ENCODE measurements around the gene RMC1. TPM values are rescaled to one million over a fixed set of nuclear protein-coding genes. Genes with fewer than 3 reads are reported as not detected.
"Not testable (repeated sequence)": the region's sequence is repeated elsewhere in the genome, so short reads cannot be mapped to it uniquely, and the experiment has no call there.

Gene RMC1
- total RNA-seq, 1 donor from 2014 or later = 28.9 TPM

GRCh38 chr18:23506393-23506792 lies 3.1 kb downstream of the RMC1 start:
- Mint-ChIP-seq H3K27ac (ENCODE audit: unreplicated experiment) (no peak overlapping the region), H3K4me3 (no peak overlapping the region), H3K4me1 (peaks cover 27% of the 10 kb centered on the region), H3K27me3 (ENCODE audit: low read depth) (peaks cover 5% of the 10 kb centered on the region), H3K9me3 (no peaks in the 10 kb centered on the region), H3K36me3 (ENCODE audit: low read depth) (peaks cover 19% of the 10 kb centered on the region)
- no peak for DNase-seq (ENCODE audit: low read depth, low spot score)
- TF ChIP-seq CTCF (conservative IDR thresholded peaks at IDR 0.05) = no peak

GRCh38 chr18:23510923-23511322 lies 7.6 kb downstream of the RMC1 start:
- H3K27me3 Mint-ChIP-seq (ENCODE audit: low read depth); H3K4me3 Mint-ChIP-seq; H3K4me1 Mint-ChIP-seq; H3K9me3 Mint-ChIP-seq; H3K27ac Mint-ChIP-seq (ENCODE audit: unreplicated experiment); DNase-seq (ENCODE audit: low read depth, low spot score): not testable (repeated sequence)
- H3K36me3 Mint-ChIP-seq (ENCODE audit: low read depth) = peaks cover 23% of the 10 kb centered on the region

GRCh38 chr18:23512216-23512615 lies 8.9 kb downstream of the RMC1 start:
- H3K4me3 Mint-ChIP-seq; H3K27me3 Mint-ChIP-seq (ENCODE audit: low read depth); H3K4me1 Mint-ChIP-seq; H3K27ac Mint-ChIP-seq (ENCODE audit: unreplicated experiment); H3K9me3 Mint-ChIP-seq; DNase-seq (ENCODE audit: low read depth, low spot score): not testable (repeated sequence)
- H3K36me3 Mint-ChIP-seq (ENCODE audit: low read depth) = peaks cover 23% of the 10 kb centered on the region

- Mint-ChIP-seq H3K27ac (ENCODE audit: unreplicated experiment) (no peak overlapping the region), H3K4me3 (no peak overlapping the region), H3K27me3 (ENCODE audit: low read depth) (no peaks in the 10 kb centered on the region), H3K36me3 (ENCODE audit: low read depth) (peaks cover 21% of the 10 kb centered on the region), H3K4me1 (peaks cover 5% of the 10 kb centered on the region), H3K9me3 (no peaks in the 10 kb centered on the region)
- no peak for TF ChIP-seq CTCF (conservative IDR thresholded peaks at IDR 0.05)
- no peak for DNase-seq (ENCODE audit: low read depth, low spot score)
Observed at GRCh38 chr18:23512641-23513040, 9.3 kb downstream of the RMC1 start.

- H3K4me3 Mint-ChIP-seq = peak overlapping the region; percentile 12
- peaks cover 21% of the 10 kb centered on the region for H3K36me3 Mint-ChIP-seq (ENCODE audit: low read depth)
- DNase-seq (ENCODE audit: low read depth, low spot score) = peak; percentile 77
- no peaks in the 10 kb centered on the region for H3K27me3 Mint-ChIP-seq (ENCODE audit: low read depth)
- peak; percentile 94 for TF ChIP-seq CTCF (conservative IDR thresholded peaks at IDR 0.05)
- peaks cover 5% of the 10 kb centered on the region for H3K4me1 Mint-ChIP-seq
- no peak overlapping the region for H3K27ac Mint-ChIP-seq (ENCODE audit: unreplicated experiment)
- no peaks in the 10 kb centered on the region for H3K9me3 Mint-ChIP-seq
Observed at GRCh38 chr18:23515911-23516546, 12.7 kb downstream of the RMC1 start.

- H3K27me3 Mint-ChIP-seq (ENCODE audit: low read depth) = no peaks in the 10 kb centered on the region
- DNase-seq (ENCODE audit: low read depth, low spot score) = no peak
- H3K4me3 Mint-ChIP-seq = no peak overlapping the region
- no peaks in the 10 kb centered on the region for H3K9me3 Mint-ChIP-seq
- peaks cover 23% of the 10 kb centered on the region for H3K36me3 Mint-ChIP-seq (ENCODE audit: low read depth)
- H3K4me1 Mint-ChIP-seq = peaks cover 5% of the 10 kb centered on the region
- H3K27ac Mint-ChIP-seq (ENCODE audit: unreplicated experiment) = no peak overlapping the region
- no peak for TF ChIP-seq CTCF (conservative IDR thresholded peaks at IDR 0.05)
Observed at GRCh38 chr18:23519734-23520133, 16.4 kb downstream of the RMC1 start.

Measured in neural crest cell (in vitro differentiated cells).